Liver (tissue), 9 donors: Measurements from ENCODE around the gene ZKSCAN1. TPM values are rescaled to one million over a fixed set of nuclear protein-coding genes. Genes with fewer than 3 reads are reported as not detected.

ENCODE experiments used
- DNase-seq: peaks from one replicate; pipeline ENCODE4 v3.0.0-alpha.2; 2017; ENCODE audit warnings: low spot score
- H3K27ac ChIP-seq, 2 donors: one replicate each; pipeline ENCODE4 v1.7.0; 2013; ENCODE audit warnings: inconsistent platforms in 2 of 2, low read length in 2 of 2, control low read depth in 1 of 2, low read depth in 1 of 2, mild to moderate bottlenecking in 1 of 2
- H3K27me3 ChIP-seq, 4 donors: one replicate each; pipeline versions ENCODE4 v1.6.1 to v1.7.0; 2013; ENCODE audit warnings: low read length in 3 of 4, inconsistent platforms in 1 of 4, mild to moderate bottlenecking in 1 of 4, moderate library complexity in 1 of 4; ENCODE audit not compliant: control insufficient read depth in 4 of 4, insufficient read depth in 4 of 4
- H3K36me3 ChIP-seq, 4 donors: one replicate each; pipeline versions ENCODE4 v1.6.1 to v1.7.0; 2013; ENCODE audit warnings: low read length in 3 of 4, mild to moderate bottlenecking in 3 of 4, low read depth in 1 of 4, moderate library complexity in 1 of 4; ENCODE audit not compliant: control insufficient read depth in 4 of 4, insufficient read depth in 3 of 4
- H3K4me1 ChIP-seq, 4 donors: one replicate each; pipeline versions ENCODE4 v1.6.1 to v1.7.0; 2013; ENCODE audit warnings: low read length in 3 of 4, mild to moderate bottlenecking in 3 of 4, moderate library complexity in 1 of 4; ENCODE audit not compliant: control insufficient read depth in 4 of 4, insufficient read depth in 4 of 4
- H3K4me3 ChIP-seq, 3 donors: one replicate each; pipeline versions ENCODE4 v1.6.1 to v1.7.0; 2013; ENCODE audit warnings: low read length in 3 of 3, control low read depth in 1 of 3, low read depth in 1 of 3, mild to moderate bottlenecking in 1 of 3
- H3K9ac ChIP-seq, 2 donors: one replicate each; pipeline ENCODE4 v1.7.0; 2013; ENCODE audit warnings: low read length in 2 of 2, mild to moderate bottlenecking in 2 of 2, moderate library complexity in 2 of 2, control low read depth in 1 of 2, low read depth in 1 of 2
- H3K9me3 ChIP-seq, 4 donors: one replicate each; pipeline versions ENCODE4 v1.6.1 to v1.7.0; 2013; ENCODE audit warnings: low read length in 3 of 4; ENCODE audit not compliant: control insufficient read depth in 4 of 4
- ATF3 ChIP-seq: IDR thresholded peaks from 2 replicates; pipeline ENCODE4 v1.6.1; 2016; ENCODE audit warnings: antibody characterized with exemption
- CTCF ChIP-seq: fragments of 150-350 bp; IDR thresholded peaks from 2 replicates; pipeline ENCODE4 v1.5.1; 2017; ENCODE audit warnings: improper control_type of control experiment, low read depth, low read length; ENCODE audit not compliant: missing input control
- EGR1 ChIP-seq, 2 donors: IDR thresholded peaks; 2 replicates each; pipeline ENCODE4 v1.6.1; 2016 to 2018; ENCODE audit warnings: antibody characterized with exemption in 2 of 2, low read depth in 2 of 2
- FOXA1 ChIP-seq: IDR thresholded peaks from 2 replicates; pipeline ENCODE4 v1.6.1; 2016; ENCODE audit warnings: antibody characterized with exemption
- FOXA2 ChIP-seq: IDR thresholded peaks from 2 replicates; pipeline ENCODE4 v1.6.1; 2016; ENCODE audit warnings: antibody characterized with exemption
- GABPA ChIP-seq, 2 donors: IDR thresholded peaks in 1 of 2; conservative IDR thresholded peaks in 1 of 2; 2 replicates each; pipeline ENCODE4 v1.6.1; 2016; ENCODE audit warnings: antibody characterized with exemption in 2 of 2, mild to moderate bottlenecking in 1 of 2, moderate library complexity in 1 of 2
- HNF4A ChIP-seq, 2 donors: conservative IDR thresholded peaks; 2 replicates each; pipeline ENCODE4 v1.6.1; 2016; ENCODE audit warnings: antibody characterized with exemption in 2 of 2, mild to moderate bottlenecking in 2 of 2
- HNF4G ChIP-seq: IDR thresholded peaks from 2 replicates; pipeline ENCODE4 v1.6.1; 2016; ENCODE audit warnings: antibody characterized with exemption
- JUND ChIP-seq, 2 donors: IDR thresholded peaks; 2 replicates each; pipeline ENCODE4 v1.6.1; 2016; ENCODE audit warnings: antibody characterized with exemption in 2 of 2
- MAX ChIP-seq: IDR thresholded peaks from 2 replicates; pipeline ENCODE4 v1.6.1; 2016; ENCODE audit warnings: antibody characterized with exemption
- NR2F2 ChIP-seq: IDR thresholded peaks from 2 replicates; pipeline ENCODE4 v1.6.1; 2016; ENCODE audit warnings: antibody characterized with exemption
- RAD21 ChIP-seq, 2 donors: IDR thresholded peaks; 2 replicates each; pipeline ENCODE4 v1.6.1; 2016; ENCODE audit warnings: antibody characterized with exemption in 2 of 2, mild to moderate bottlenecking in 2 of 2
- REST ChIP-seq: IDR thresholded peaks from 2 replicates; pipeline ENCODE4 v1.6.1; 2016; ENCODE audit warnings: antibody characterized with exemption, mild to moderate bottlenecking
- RXRA ChIP-seq, 2 donors: IDR thresholded peaks; 2 replicates each; pipeline ENCODE4 v1.6.1; 2017 to 2018; ENCODE audit warnings: antibody characterized with exemption in 2 of 2, mild to moderate bottlenecking in 1 of 2
- SP1 ChIP-seq: IDR thresholded peaks from 2 replicates; pipeline ENCODE4 v1.6.1; 2018; ENCODE audit warnings: antibody characterized with exemption, mild to moderate bottlenecking
- TAF1 ChIP-seq: conservative IDR thresholded peaks from 2 replicates; pipeline ENCODE4 v1.6.1; 2016; ENCODE audit warnings: antibody characterized with exemption, mild to moderate bottlenecking
- YY1 ChIP-seq: IDR thresholded peaks from 2 replicates; pipeline ENCODE4 v1.6.1; 2016; ENCODE audit warnings: antibody characterized with exemption, mild to moderate bottlenecking
- ZBTB33 ChIP-seq: IDR thresholded peaks from 2 replicates; pipeline ENCODE4 v1.6.1; 2016; ENCODE audit warnings: antibody characterized with exemption
- WGBS: extraction: QIAGEN DNeasy Blood & Tissue Kit; methylation state at CpG from one replicate; pipeline ENCODE4 v1.1.7; 2013; 5-methylcytosine and 5-hydroxymethylcytosine counted together
- polyA plus RNA-seq, 2 donors: library from polyadenylated mRNA; stranded (reverse) in 1 of 2; unstranded in 1 of 2; fragments of 200-250 nt in 1 of 2; fragments of >200 nt in 1 of 2; fragmentation: Nextera tagmentation in 1 of 2; extraction: Ambion mirVana in 1 of 2; gene quantifications; one replicate each; pipeline versions ENCODE4 v1.2.1 to v1.2.3, GENCODE V29; 2013 to 2015
- total RNA-seq, 2 donors: library from RNA; depleted of rRNA; stranded (reverse); fragments of >200 nt; gene quantifications; one replicate each; pipeline ENCODE4 v1.2.3, GENCODE V29; 2014
- donor health status: healthy.
- donor health status: healthy.
- donor health status: healthy.
- donor health status: healthy.
- donor health status: healthy.

ZKSCAN1 gene
- total and polyA plus RNA-seq, 4 donors = 11.8 to 117 (median 30.1) TPM

- Histone ChIP-seq H3K4me1 (peaks cover 11 to 69% (median 59%) of the 10 kb centered on the region in 4 donors), H3K4me3 (no peak overlapping the region), H3K9me3 (no peaks in the 10 kb centered on the region), H3K9ac (no peak overlapping the region), H3K27me3 (no peaks in the 10 kb centered on the region), H3K36me3 (peaks cover 0 to 3% (median under 1%) of the 10 kb centered on the region in 4 donors), H3K27ac (peak overlapping the region; percentile 39 to 49)
- 61% methylated on average over 7 of the region's 7 CpGs for WGBS
- DNase-seq = no peak
- TF ChIP-seq JUND (IDR thresholded peaks at IDR 0.05) (no peak), REST (no peak), SP1 (no peak), FOXA2 (no peak), RAD21 (IDR thresholded peaks at IDR 0.05) (no peak), NR2F2 (no peak), MAX (no peak), RXRA (IDR thresholded peaks at IDR 0.05) (no peak), CTCF (no peak), ATF3 (no peak), EGR1 (IDR thresholded peaks at IDR 0.05; ENCODE audit: low read depth in 2 of 2) (no peak), FOXA1 (no peak), YY1 (no peak), HNF4G (no peak), TAF1 (no peak), GABPA (IDR thresholded peaks at IDR 0.05 in 1 of 2, conservative IDR thresholded peaks at IDR 0.05 in 1 of 2) (no peak), ZBTB33 (no peak), HNF4A (conservative IDR thresholded peaks at IDR 0.05) (no peak)
Measured at GRCh38 chr7:100040575-100040974, 25.2 kb downstream of the ZKSCAN1 start.
